Uterus (tissue), 4 donors: Measurements from ENCODE around the gene OSBP. TPM values are rescaled to one million over a fixed set of nuclear protein-coding genes. Genes with fewer than 3 reads are reported as not detected.

Experiments used
- DNase-seq, 2 donors: peaks; one replicate each; pipeline ENCODE4 v3.0.0-alpha.2; 2019 to 2020
- H3K27ac ChIP-seq, 2 donors: fragments of 200-600 bp; sonication (generic); 1 replicate in 1 of 2; 2 replicates in 1 of 2; pipeline ENCODE4 v1.5.1; 2016 to 2018
- H3K27me3 ChIP-seq, 2 donors: fragments of 200-600 bp; sonication (generic); one replicate each; pipeline ENCODE4 v1.5.1; 2018 to 2019; ENCODE audit warnings: control low read depth in 1 of 2
- H3K36me3 ChIP-seq, 2 donors: fragments of 200-600 bp; sonication (generic); one replicate each; pipeline ENCODE4 v1.5.1; 2019; ENCODE audit warnings: control low read depth in 1 of 2
- H3K4me1 ChIP-seq, 2 donors: fragments of 200-600 bp; sonication (generic); one replicate each; pipeline ENCODE4 v1.5.1; 2018 to 2019; ENCODE audit warnings: control low read depth in 1 of 2
- H3K4me3 ChIP-seq, 2 donors: fragments of 200-600 bp; sonication (generic); 1 replicate in 1 of 2; 2 replicates in 1 of 2; pipeline ENCODE4 v1.5.1; 2018 to 2019; ENCODE audit warnings: mild to moderate bottlenecking in 1 of 2
- H3K9me3 ChIP-seq, 2 donors: fragments of 200-600 bp; sonication (generic); one replicate each; pipeline ENCODE4 v1.5.1; 2019; ENCODE audit warnings: control low read depth in 1 of 2
- POLR2A ChIP-seq, 2 donors: fragments of 450-650 bp; IDR thresholded peaks; one replicate each; pipeline ENCODE4 v1.6.1; 2016; ENCODE audit warnings: antibody characterized with exemption in 2 of 2, mild to moderate bottlenecking in 1 of 2, moderate library complexity in 1 of 2
- intact Hi-C: fragments of 100-400 bp; cut with DNase I; formaldehyde crosslinking; loops from one replicate; pipeline ENCODE4 v1.15.1; 2023; ENCODE audit warnings: low total_unique reads
- total RNA-seq, 4 donors: library from RNA; depleted of rRNA in 3 of 4; stranded (reverse); fragments of >200 nt in 3 of 4; gene quantifications; one replicate each; pipeline versions ENCODE4 v1.1.0 to v1.2.4, GENCODE V29; 2014 to 2023
- TF ChIP-seq, protein P1 (sequence below), 4 experiments: fragments of 200-600 bp in 2 of 4; fragments of 450-650 bp in 2 of 4; sonication (generic) in 2 of 4; IDR thresholded peaks; one replicate each; pipeline ENCODE4 v1.5.1; 2016 to 2019; ENCODE audit warnings: antibody characterized with exemption in 4 of 4, mild to moderate bottlenecking in 2 of 4, moderate library complexity in 1 of 4
- donor health status: DM: yes; HTN: yes; CAD: no.

OSBP gene
- total RNA-seq, 4 donors from 2014 or later, result 27.4 to 51.0 (median 41.9) TPM

DNA sequence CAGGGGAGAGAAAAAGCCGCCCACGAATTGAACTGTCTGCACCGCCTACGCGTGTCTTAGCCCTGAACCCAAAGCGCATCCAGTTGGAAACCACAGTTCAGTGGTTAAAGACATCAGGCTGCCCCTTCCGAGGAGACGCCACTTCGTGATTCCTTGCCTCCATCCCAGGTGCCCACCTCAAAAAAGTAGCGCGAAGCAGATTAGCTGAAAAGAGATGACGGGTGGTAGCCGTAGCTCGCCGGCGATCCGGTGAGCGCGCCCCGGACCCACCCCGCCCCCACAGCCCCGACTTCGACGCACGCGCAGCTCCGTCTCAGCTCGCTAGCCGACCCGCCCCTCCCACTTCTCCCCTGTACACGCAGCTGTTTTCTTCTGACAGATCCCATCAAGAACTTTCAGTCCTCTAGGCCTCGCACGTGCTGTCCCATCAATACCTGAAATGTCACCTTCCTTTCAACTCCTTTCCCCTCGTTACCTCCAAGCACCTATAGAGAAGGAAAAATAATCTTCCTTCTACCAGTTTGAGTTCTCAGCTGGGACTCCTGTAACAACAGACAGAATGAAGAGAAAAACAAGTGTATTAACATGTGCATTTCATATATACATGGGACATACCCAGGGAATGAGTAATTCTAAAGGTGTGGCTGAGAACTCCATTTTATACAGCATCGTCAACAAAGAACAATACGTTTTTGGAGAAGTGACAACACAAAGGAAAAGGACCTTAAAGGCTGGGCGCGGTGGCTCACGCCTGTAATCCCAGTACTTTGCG, 54.7 kb downstream of the OSBP start:
- TF ChIP-seq POLR2A (IDR thresholded peaks at IDR 0.05), result peak in 1 of 2 donors; percentile 41
- TF ChIP-seq, protein P1, sequence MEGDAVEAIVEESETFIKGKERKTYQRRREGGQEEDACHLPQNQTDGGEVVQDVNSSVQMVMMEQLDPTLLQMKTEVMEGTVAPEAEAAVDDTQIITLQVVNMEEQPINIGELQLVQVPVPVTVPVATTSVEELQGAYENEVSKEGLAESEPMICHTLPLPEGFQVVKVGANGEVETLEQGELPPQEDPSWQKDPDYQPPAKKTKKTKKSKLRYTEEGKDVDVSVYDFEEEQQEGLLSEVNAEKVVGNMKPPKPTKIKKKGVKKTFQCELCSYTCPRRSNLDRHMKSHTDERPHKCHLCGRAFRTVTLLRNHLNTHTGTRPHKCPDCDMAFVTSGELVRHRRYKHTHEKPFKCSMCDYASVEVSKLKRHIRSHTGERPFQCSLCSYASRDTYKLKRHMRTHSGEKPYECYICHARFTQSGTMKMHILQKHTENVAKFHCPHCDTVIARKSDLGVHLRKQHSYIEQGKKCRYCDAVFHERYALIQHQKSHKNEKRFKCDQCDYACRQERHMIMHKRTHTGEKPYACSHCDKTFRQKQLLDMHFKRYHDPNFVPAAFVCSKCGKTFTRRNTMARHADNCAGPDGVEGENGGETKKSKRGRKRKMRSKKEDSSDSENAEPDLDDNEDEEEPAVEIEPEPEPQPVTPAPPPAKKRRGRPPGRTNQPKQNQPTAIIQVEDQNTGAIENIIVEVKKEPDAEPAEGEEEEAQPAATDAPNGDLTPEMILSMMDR (IDR thresholded peaks at IDR 0.05), result no peak
- no peaks in the 10 kb centered on the region for H3K27me3 ChIP-seq
- H3K9me3 ChIP-seq, result no peaks in the 10 kb centered on the region
- peak; percentile 83 to 91 for DNase-seq
- intact Hi-C loops, result no loop called here
- H3K4me3 ChIP-seq, result peak overlapping the region; percentile 58 to 63
- H3K27ac ChIP-seq, result peak overlapping the region; percentile 88 to 96
- H3K36me3 ChIP-seq, result no peaks in the 10 kb centered on the region
- H3K4me1 ChIP-seq, result no peaks in the 10 kb centered on the region

- H3K9me3 ChIP-seq, result no peaks in the 10 kb centered on the region
- peak overlapping the region; percentile 58 to 63 for H3K4me3 ChIP-seq
- TF ChIP-seq, protein P1 (IDR thresholded peaks at IDR 0.05), result no peak
- TF ChIP-seq POLR2A (IDR thresholded peaks at IDR 0.05), result no peak
- peak overlapping the region; percentile 88 to 96 for H3K27ac ChIP-seq
- no peaks in the 10 kb centered on the region for H3K4me1 ChIP-seq
- intact Hi-C loops, result no loop called here
- DNase-seq, result peak; percentile 60 to 63
- no peaks in the 10 kb centered on the region for H3K36me3 ChIP-seq
- no peaks in the 10 kb centered on the region for H3K27me3 ChIP-seq
Observed at GRCh38 chr11:59560290-59560701, 55.3 kb downstream of the OSBP start.

GRCh38 chr11:59559886-59560285, 55.7 kb downstream of the OSBP start:
- TF ChIP-seq, protein P1 (IDR thresholded peaks at IDR 0.05), result no peak
- no peak for TF ChIP-seq POLR2A (IDR thresholded peaks at IDR 0.05)
- intact Hi-C loops, result no loop called here
- H3K27ac ChIP-seq, result peak overlapping the region; percentile 88 to 96

DNA sequence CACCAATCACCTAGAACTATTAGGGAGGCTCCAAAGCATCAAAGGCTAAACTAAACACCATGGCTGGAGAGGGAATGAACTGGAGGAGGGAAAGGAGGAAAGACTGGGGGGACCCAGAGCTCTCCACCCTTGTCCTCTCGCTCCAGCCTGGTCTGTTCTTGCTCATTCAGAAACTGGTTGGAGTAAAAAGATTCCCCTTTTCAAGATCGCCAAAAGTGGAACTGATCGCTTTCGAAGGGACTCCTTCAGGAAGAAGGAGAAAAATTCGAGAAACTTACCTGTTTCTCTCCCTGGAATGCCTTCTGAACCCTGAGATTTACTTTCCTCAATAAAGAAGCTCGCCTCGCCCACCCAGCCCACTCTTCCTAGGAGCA, 57.3 kb downstream of the OSBP start:
- no peaks in the 10 kb centered on the region for H3K36me3 ChIP-seq
- no peak for TF ChIP-seq POLR2A (IDR thresholded peaks at IDR 0.05)
- TF ChIP-seq, protein P1 (IDR thresholded peaks at IDR 0.05), result no peak
- H3K9me3 ChIP-seq, result no peaks in the 10 kb centered on the region
- H3K4me1 ChIP-seq, result no peaks in the 10 kb centered on the region
- no peaks in the 10 kb centered on the region for H3K27me3 ChIP-seq
- DNase-seq, result no peak
- peak overlapping the region; percentile 53 to 60 for H3K27ac ChIP-seq
- no peak overlapping the region for H3K4me3 ChIP-seq
- intact Hi-C loops, result no loop called here

More at GRCh38 chr11:59559886-59560285, 55.7 kb downstream of the OSBP start:
- peak overlapping the region; percentile 58 to 63 for H3K4me3 ChIP-seq
- H3K36me3 ChIP-seq, result no peaks in the 10 kb centered on the region
- H3K27me3 ChIP-seq, result no peaks in the 10 kb centered on the region
- no peaks in the 10 kb centered on the region for H3K9me3 ChIP-seq
- H3K4me1 ChIP-seq, result no peaks in the 10 kb centered on the region
- DNase-seq, result no peak

DNA sequence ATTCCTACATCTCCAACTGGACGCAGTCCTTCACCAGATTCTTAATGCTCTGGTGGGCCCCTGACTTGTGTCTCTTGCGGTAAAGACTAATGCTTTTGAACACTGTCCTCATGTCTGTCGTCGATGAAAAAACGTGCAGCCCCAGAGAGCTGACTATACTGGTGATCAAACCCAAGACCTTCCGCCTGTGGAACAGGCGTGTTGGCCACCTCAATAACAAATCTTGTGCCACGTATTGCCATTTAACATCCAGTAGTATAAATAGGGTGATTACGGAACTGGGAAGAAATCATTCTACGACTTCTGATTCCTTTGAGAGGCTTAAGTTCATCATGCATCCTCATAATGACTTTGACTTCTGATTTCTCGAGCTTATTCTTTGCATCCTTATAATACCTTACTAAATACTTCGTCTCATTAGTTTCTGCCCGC, 58.6 kb downstream of the OSBP start:
- H3K4me3 ChIP-seq, result no peak overlapping the region
- no peak for DNase-seq
- intact Hi-C loops, result no loop called here

More for the DNA sequence above, 58.6 kb downstream of the OSBP start:
- H3K4me1 ChIP-seq, result no peaks in the 10 kb centered on the region
- TF ChIP-seq, protein P1 (IDR thresholded peaks at IDR 0.05), result no peak
- TF ChIP-seq POLR2A (IDR thresholded peaks at IDR 0.05), result no peak
- no peaks in the 10 kb centered on the region for H3K27me3 ChIP-seq
- H3K9me3 ChIP-seq, result no peaks in the 10 kb centered on the region
- no peaks in the 10 kb centered on the region for H3K36me3 ChIP-seq
- H3K27ac ChIP-seq, result peak overlapping the region; percentile 60 to 63
